Activated B cell treated with CpG ODN at 0.5 μM for 24 hours (primary cell): ENCODE data around the gene SOAT1. TPM values are rescaled to one million over a fixed set of nuclear protein-coding genes. Genes with fewer than 3 reads are reported as not detected.

Experiments
- total RNA-seq: library from RNA; stranded (reverse); gene quantifications from 2 replicates; pipeline ENCODE4 v1.2.3, GENCODE V29; 2022

The SOAT1 gene
- total RNA-seq, 1 donor from 2014 or later: 17.3 TPM

Other genes starting within 250 kb of the SOAT1 start
- 59.5 and 60.8 TPM in 2 replicates for gene TOR3A, start 211.7 kb upstream of the SOAT1 start, total RNA-seq
- gene ABL2, start 64.1 kb upstream of the SOAT1 start, total RNA-seq: 15.2 and 15.6 TPM in 2 replicates
- 0.61 and 0.75 TPM in 2 replicates for gene AXDND1, start 72.2 kb downstream of the SOAT1 start, total RNA-seq